ENCODE results near the gene LENG8.
"Not testable (repeated sequence)": the region's sequence is repeated elsewhere in the genome, so short reads cannot be mapped to it uniquely, and the experiment has no call there.

The LENG8 gene

DNA sequence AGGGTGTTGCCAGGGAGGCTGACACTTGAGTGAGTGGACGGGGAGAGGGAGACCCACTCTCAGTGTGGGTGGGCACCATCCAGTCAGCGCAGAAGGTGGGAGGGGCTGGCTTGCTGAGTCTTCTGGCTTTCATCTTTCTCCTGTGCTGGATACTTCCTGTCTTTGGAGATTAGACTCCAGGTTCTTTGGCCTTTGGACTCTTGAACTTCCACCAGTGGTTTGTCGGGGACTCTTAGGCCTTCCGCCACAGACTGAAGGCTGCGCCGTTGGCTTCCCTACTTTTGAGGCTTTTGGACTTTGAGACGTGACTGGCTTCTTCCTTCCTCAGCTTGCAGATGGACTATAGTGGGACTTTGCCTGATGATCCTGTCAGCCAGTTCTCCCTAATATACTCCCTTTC lies 4.3 kb upstream of the LENG8 start:
- DNase-seq (ENCODE audit: low read depth), result no peak

DNA sequence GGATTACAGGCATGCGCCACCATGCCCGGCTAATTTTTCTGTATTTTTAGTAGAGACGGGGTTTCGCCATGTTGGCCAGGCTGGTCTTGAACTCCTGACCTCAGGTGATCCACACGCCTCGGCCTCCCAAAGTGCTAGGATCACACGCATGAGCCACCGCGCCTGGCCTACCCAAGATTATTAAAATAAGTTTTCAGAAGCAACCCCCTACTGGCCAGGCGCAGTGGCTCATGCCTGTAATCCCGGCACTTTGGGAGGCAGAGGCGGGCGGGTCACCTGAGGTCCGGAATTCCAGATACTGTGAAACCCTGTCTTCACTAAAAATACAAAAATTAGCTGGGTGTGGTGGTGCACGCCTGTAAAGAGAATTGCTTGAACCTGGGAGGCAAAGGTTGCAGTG lies 2.6 kb upstream of the LENG8 start:
- DNase-seq (ENCODE audit: low read depth), result not testable (repeated sequence)

DNA sequence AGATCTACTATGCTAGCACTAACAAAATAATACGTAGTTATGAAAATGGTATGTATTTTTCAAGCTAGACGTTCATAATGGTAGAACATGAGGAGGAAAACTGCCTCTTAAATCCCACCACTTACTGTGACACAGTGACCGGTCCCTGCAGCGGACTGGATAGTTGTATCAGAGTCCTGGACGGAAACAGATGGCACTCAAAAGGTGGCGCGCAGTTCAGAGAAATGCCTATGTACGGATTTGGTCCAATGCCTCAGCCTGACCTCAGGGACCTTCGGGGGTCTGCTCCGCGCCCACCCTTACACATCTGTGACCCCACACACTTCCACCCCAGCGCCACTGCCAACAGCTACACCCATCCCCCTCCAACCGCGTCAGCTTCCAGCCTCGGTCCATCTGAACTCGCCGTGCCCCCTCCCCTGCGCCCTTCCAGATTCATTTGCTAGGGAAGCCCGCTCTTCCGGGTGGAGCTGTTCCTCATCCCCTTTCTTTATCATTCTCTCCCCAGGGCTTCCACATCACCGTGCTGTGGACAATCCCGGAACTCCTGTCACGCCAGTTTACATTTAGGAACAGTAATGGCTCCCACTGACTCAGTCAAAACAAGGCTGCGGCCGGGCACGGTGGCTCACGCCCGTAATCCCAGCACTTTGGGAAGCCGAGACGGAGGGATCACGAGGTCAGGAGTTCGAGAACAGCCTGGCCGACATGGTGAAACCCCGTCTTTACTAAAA lies 792 bp upstream of the LENG8 start:
- no peak for DNase-seq (ENCODE audit: low read depth)

DNA sequence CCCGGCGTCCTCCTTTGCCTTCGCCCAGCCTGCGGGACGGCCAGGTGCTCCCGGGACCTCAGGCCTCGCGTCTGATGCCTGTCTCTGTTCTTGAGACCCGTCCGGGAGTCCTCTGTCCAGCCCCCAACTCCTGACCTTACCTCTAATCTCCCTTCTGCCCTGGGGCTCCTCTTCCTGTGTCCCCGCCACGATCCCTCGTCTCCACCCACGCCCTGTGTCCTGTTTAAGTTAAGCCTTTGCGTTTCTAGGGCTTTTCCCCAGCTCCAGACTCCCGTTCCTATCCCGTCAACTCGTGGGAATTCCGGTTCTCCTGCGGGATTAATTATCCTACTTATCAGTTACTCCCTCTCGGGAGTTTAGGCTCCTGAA lies 686 bp downstream of the LENG8 start:
- DNase-seq (ENCODE audit: low read depth), result no peak

DNA sequence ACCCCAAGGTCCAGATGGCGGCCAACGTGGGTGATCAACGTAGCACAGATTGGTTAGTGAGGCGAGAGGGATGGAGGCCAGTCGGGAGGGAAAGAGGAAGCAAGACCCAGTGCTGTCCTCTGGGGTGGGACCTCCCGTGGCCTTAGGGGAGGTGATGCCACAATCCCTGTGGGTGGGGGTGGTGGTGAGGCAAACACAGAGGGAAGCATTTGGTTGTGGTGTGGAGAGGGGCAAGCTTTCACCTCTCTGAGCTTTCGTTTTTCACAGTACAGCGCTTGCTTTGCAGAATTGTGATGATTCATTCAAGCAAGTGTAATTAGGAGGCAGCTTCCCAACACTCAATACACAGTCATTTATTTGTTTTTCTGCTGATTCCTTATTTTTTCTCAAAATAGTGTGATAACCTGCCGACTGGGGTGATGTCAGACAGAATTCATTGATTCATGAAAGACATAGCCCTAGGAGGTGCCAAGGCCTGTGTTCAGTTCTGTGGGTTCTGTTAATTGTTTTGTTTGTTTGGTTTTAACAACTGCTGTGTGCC lies 2.4 kb downstream of the LENG8 start:
- DNase-seq (ENCODE audit: low read depth), result no peak

DNA sequence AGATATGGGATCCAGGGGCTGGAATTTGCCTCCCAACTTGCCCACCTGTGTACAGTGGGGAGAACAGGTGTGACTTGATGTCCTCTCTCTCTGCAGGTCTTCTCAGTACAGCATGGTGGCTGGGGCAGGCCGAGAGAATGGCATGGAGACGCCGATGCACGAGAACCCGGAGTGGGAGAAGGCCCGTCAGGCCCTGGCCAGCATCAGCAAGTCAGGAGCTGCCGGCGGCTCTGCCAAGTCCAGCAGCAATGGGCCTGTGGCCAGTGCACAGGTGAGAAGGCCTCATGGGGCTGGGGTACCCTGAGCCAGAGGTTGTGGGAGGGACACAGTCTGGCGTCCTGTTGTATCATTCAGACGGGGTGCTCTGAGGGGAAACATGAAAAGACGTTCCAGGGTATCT lies 3.0 kb downstream of the LENG8 start:
- DNase-seq (ENCODE audit: low read depth), result no peak

DNA sequence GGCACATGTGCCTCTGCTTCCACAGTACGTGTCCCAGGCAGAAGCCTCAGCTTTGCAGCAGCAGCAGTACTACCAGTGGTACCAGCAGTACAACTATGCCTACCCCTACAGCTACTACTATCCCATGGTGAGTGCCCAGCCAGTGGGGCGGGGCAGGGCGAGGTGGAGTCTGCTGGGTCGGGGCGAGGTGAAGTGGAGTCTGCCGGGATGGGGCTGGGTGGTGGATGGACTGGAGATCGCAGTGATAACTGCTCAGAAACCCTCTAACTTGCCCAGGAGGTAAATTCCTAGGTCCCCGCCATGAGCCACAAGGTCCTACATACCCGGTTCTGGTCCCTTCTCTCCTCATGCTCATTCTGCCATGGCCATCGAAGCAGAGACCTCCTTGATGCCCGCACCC lies 3.6 kb downstream of the LENG8 start:
- no peak for DNase-seq (ENCODE audit: low read depth)

DNA sequence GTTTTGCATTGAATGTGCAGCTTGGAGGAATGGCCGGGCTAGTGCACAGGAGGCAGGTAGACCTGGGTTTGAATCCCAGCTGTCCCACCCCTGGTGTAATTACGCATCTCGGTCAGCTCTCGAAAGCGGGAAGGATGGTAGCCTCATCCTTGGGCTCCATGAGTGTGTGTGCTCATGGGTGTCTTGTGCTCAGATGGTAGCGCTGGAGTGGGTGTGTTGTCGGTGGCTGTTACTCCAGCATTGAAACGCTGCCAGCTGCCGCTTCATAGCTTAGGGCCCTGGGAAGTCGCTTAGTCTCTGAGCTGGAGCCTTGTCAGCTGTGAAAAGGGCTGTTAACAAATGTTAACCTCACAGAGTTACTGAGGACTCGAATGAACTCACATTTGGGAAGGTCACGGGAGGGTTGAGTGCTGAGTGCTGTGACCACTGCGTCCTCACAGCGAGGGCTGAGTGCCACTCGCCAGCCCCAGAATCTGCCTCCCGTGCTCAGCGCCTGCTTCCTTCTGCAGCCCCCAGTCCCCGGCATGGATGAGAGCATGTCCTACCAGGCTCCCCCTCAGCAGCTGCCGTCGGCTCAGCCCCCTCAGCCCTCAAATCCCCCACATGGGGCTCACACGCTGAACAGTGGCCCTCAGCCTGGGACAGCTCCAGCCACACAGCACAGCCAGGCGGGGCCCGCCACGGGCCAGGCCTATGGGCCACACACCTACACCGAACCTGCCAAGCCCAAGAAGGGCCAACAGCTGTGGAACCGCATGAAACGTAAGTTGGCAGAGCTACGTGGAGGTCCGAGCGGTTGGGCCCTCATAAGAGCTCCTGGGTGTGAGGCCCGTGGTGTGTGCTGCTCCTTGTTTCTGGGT lies 5.2 kb downstream of the LENG8 start:
- DNase-seq (ENCODE audit: low read depth), result no peak

DNA sequence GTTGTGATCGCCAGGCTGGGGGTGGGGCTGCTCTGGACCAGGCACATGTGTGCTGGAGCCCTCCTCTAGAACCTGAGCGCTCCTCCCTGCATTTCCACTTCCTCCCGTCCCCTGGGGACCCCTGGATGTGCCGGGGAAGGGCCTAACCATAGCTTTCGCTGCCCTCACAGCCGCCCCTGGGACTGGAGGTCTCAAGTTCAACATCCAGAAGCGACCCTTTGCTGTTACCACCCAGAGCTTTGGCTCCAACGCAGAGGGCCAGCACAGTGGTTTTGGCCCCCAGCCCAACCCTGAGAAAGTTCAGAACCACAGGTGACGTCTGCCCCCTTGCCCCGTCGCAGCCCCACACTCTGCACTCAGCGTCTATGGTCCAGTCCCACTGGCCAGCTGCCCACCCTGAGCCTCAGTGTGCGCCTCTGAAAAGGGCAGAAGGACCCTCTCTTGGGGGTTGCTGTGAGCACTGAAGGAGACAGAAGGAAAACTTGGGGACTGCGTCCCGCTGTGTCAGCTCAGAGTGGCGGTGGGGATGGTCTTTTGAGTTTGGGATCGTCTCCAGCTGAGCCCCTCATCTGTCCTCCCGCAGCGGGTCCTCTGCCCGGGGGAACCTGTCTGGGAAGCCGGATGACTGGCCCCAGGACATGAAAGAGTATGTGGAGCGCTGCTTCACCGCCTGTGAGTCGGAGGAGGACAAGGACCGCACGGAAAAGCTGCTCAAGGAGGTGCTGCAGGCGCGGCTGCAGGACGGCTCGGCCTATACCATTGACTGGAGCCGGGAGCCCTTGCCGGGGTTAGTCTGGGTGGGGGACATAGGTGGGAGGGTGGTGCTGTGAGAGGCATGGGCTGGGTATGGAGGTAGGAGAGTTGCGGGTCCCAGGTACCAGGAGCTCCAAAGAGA lies 6.0 kb downstream of the LENG8 start:
- DNase-seq (ENCODE audit: low read depth), result no peak

DNA sequence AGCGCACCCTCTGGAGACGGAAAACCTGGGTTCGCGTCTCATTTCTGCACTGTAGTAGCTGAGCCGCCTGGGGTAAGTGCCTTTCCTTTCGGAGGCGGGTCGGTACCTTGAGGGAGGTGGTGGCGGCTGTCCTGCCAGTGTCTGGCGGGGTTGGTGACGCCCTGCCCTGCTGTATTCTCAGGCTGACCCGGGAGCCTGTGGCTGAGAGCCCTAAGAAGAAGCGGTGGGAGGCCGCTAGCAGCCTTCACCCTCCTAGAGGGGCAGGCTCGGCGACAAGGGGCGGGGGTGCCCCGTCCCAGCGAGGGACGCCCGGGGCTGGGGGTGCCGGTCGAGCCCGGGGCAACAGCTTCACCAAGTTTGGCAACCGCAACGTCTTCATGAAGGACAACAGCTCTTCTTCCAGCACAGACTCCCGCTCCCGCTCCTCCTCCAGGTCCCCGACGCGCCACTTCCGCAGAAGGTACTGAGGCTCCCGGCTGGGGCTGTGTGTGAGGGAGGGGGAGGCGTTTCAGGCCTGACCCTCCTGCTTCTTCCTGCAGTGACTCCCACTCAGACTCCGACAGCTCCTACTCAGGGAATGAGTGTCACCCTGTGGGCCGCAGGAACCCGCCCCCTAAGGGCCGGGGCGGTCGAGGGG lies 6.9 kb downstream of the LENG8 start:
- no peak for DNase-seq (ENCODE audit: low read depth)

DNA sequence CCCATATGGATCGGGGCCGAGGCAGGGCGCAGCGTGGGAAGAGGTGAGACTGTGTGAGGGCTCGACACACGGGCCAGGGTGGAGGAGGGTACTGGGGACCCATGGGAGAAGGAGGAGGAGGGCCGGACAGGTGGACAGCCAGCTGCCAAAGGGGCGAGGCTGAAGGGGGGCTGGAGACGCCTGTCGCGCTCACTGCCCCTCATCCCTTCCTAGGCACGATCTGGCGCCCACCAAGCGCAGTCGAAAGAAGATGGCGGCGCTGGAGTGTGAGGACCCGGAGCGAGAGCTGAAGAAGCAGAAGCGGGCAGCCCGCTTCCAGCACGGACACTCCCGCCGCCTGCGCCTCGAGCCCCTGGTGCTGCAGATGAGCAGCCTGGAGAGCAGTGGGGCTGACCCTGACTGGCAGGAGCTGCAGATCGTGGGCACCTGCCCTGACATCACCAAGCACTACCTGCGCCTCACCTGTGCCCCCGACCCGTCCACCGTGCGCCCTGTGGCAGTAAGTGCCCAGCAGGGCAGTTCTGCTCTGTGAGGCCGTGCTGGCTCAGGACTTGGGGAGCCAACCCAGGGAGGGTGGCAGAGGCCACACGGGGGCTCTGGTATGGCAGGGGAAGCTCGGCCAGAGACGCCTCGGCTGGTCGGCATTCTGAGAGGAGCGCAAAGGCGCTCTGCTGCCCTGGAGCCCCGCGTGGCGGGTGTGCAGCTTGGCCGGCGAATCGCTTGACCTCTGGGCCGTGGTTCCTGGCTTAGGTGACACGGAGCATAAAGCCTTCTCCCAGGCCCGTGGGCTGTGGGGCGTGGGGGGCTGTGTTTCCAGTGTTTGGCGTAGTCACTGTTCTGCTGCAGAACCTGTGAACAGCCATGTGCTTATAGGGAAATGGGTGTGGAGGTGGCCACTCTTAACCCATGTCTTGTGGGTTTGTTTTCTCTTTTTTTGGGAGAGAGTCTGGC lies 7.7 kb downstream of the LENG8 start:
- no peak for DNase-seq (ENCODE audit: low read depth)

DNA sequence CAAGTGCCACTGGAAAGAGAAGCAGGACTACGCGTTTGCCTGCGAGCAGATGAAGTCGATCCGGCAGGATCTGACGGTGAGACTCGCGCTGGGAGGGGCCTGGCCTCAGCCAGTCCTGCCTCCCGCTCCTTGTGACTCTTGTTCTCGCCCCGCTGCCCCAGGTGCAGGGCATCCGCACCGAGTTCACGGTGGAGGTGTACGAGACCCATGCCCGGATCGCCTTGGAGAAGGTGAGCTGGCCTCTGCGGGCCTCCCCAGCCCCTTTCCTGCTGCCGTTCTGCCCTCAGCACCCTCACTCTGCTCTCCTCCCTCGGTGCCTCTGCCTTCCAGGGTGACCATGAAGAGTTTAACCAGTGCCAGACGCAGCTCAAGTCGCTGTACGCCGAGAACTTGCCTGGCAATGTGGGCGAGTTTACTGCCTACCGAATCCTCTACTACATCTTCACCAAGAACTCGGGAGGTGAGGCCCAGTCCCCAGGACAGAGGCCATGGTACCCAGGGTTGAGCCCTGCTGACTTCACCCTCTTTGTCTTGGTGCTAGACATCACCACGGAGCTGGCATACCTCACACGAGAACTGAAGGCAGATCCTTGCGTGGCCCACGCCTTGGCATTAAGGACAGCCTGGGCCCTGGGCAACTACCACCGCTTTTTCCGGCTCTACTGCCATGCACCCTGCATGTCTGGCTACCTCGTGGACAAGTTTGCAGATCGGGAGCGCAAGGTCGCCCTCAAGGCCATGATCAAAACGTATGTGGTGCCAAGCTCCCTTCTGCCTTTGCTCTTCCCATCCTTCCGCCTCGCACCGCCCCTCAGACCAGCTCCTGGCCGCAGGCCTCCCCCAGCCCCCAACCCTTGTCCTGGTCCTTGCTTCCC lies 9.0 kb downstream of the LENG8 start:
- DNase-seq (ENCODE audit: low read depth), result no peak

DNA sequence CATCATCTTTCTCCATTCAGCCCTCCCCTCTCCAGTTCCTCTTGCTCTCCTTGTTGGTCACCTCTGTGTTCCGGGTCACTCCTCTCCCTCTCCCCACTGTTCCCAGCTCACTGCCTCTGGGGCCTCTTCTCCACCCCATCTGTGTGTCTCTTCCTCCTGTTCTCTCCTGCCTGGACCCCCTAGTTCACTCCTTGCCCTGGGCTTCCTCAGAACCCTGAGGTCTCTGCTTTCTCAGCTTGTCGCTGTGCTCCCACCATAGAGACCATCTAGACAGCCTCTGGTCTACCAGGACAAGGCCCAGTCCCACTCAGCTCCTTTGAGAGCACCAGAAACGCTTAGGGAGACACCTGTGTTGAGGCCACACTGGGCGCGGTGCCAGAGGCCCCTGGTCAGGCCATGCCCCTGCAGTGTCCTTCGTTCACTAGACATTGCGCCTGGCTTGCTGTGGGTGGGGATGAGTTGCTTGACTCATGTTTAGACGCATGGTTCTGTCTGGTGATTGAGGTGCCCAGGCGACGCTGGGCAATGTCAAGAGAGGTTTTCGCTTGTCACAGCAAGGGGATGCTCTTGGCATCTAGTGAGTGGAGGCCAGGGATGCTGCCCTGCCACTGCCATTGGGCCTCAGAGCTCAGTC lies 9.8 kb downstream of the LENG8 start:
- DNase-seq (ENCODE audit: low read depth), result no peak

DNA sequence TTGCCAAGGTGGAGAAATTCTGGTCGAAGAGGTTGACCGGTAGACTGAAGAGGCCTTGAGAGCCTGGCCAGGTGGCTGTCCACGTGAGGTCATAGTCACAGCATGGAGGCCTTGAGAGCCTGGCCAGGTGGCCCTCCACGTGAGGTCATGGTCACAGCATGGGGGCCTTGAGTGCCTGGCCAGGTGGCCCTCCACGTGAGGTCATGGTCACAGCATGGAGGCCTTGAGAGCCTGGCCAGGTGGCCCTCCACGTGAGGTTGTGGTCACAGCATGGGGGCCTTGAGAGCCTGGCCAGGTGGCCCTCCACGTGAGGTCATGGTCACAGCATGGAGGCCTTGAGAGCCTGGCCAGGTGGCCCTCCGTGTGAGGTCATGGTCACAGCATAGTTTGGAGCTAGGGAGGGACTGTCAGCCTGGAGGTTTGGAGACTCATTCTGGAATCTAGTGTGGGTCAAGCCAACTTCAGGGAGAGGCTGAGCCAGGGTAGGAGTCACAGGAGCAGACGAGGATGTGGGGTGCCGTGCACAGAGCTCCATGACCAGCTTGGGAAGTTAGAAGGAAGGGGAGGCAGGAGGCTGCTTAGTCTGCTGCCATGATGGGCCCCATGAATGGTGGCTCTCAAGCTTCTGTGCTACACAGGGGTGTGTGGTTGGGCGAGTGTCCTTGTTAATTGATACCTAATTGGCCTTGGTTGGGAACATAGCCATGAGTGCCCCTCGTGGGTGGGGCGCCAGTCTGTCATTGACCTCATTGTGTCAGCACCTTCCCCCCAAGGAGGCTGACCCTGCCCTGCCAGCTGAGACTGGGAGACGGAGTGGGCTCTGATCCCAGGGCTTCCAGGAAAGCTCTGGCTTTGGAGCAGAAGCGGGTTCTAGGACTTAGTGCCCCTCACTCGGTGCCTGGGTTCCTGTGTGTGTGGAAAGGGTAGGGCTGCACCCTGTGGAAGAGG lies 10.6 kb downstream of the LENG8 start:
- no peak for DNase-seq (ENCODE audit: low read depth)

DNA sequence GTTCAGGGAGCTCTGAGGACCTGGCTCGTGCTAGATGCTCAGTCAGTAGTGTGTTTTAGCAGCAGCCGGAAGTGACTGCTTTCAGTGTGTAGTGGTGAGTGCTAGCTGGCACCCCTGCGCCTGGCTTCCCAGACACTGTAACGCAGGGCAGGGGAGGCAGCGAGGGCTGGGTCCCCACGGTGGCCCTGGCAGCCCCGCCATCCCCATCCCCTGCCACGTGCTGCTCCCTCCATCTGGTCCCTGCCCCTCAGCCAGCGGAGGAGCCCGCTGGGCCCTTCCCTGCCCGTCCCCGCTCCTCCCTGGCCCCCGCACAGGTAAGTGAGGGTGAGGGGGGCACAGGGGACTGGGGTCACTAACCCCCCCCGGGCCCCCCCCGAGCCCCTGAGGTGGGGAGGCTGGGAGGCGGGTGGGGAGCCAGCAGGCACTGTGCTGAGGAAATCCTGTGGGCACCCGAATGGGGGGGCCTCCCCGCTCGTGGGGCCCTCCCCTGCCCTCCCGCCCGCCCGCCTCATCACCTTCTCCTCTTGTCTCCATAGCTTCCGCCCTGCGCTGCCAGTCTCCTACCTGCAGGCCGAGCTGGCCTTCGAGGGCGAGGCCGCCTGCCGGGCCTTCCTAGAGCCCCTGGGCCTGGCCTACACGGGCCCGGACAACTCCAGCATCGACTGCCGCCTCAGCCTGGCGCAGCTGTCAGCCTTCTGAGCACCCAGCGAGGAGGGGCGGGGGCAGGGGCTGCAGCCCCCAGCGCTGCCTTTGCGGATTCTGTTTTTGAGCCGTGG lies 11.4 kb downstream of the LENG8 start:
- no peak for DNase-seq (ENCODE audit: low read depth)

DNA sequence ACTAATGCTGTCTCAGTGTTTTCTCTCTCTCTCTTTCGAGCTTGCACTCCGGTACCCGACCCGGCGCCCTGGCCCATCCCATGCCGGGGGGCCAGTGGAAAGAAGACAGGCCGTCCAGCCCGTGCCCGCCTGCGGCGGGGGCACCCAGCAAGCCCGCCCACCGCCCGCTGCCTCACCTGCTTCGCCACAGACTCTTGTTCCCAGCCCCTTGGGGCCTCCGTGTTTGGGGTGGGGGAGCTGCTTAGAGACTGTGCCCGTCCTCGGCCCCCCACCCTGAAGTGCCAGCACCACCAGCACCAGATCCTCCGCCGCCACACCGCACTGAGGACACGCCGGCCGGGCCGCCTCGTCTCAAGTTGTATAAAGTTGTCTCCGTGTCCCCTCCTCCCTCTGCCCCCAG lies 12.2 kb downstream of the LENG8 start:
- no peak for DNase-seq (ENCODE audit: low read depth)

DNA sequence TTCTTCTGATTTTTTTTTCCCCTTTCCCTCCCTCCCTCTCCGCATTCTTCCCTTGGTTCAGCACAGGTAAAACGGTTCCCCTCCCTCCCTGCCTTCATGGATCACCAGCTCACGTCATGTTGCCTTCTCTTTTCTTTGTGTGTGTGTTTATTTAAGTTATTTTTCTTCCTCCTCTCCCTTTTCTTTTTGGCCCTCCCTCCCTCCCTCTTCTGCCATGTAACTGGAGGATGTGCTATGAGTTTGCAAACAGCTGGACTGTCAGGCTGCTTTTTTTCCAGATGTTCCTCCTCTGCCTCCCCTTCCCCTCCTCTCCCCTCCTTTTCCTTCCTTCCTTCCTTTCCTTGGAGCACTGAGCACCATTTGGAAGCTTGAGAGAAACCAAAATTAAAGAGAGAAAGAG lies 12.6 kb downstream of the LENG8 start:
- DNase-seq (ENCODE audit: low read depth), result no peak
